ENCODE data around the gene STAB1.

Gene STAB1

GRCh38 chr3:52502808-52503350 is 7.7 kb downstream of the STAB1 start:
- no peak for DNase-seq (ENCODE audit: low read depth in 1 of 2, low spot score in 1 of 2)
- no peak overlapping the region for H3K27ac ChIP-seq (replicated peaks)
- TF ChIP-seq POLR2AphosphoS5 (IDR thresholded peaks at IDR 0.05; ENCODE audit: low read depth) (no peak), CTCF (IDR thresholded peaks at IDR 0.05; ENCODE audit: insufficient read depth, low read length) (no peak)
- no peak overlapping the region for H3K4me3 ChIP-seq (replicated peaks; ENCODE audit: insufficient read depth, low read length)
- no peaks in the 10 kb centered on the region for H3K27me3 ChIP-seq (ENCODE audit: insufficient read depth, poor library complexity, severe bottlenecking)

- H3K27ac ChIP-seq (replicated peaks), result no peak overlapping the region
- no peaks in the 10 kb centered on the region for H3K27me3 ChIP-seq (ENCODE audit: insufficient read depth, poor library complexity, severe bottlenecking)
- no peak for DNase-seq (ENCODE audit: low read depth in 1 of 2, low spot score in 1 of 2)
- no peak overlapping the region for H3K4me3 ChIP-seq (replicated peaks; ENCODE audit: insufficient read depth, low read length)
- TF ChIP-seq SPI1 (IDR thresholded peaks at IDR 0.05; ENCODE audit: borderline replicate concordance, low read depth) (no peak), POLR2AphosphoS5 (IDR thresholded peaks at IDR 0.05; ENCODE audit: low read depth) (no peak), CTCF (IDR thresholded peaks at IDR 0.05; ENCODE audit: insufficient read depth, low read length) (no peak), REST (IDR thresholded peaks at IDR 0.05; ENCODE audit: insufficient replicate concordance, low read depth) (no peak), GABPA (IDR thresholded peaks at IDR 0.05; ENCODE audit: low read depth) (no peak)
These were observed 8.8 kb downstream of the STAB1 start for GRCh38 chr3:52503788-52504424.

GRCh38 chr3:52504977-52505376 is 9.8 kb downstream of the STAB1 start:
- Histone ChIP-seq H3K27me3 (ENCODE audit: insufficient read depth, poor library complexity, severe bottlenecking) (no peaks in the 10 kb centered on the region), H3K27ac (replicated peaks) (no peak overlapping the region), H3K4me3 (replicated peaks; ENCODE audit: insufficient read depth, low read length) (no peak overlapping the region)
- no peak for DNase-seq (ENCODE audit: low read depth in 1 of 2, low spot score in 1 of 2)
- no peak for TF ChIP-seq REST (IDR thresholded peaks at IDR 0.05; ENCODE audit: insufficient replicate concordance, low read depth)
- no peak for TF ChIP-seq SPI1 (IDR thresholded peaks at IDR 0.05; ENCODE audit: borderline replicate concordance, low read depth)
- no peak for TF ChIP-seq POLR2AphosphoS5 (IDR thresholded peaks at IDR 0.05; ENCODE audit: low read depth)

GRCh38 chr3:52506266-52506966 is 11.3 kb downstream of the STAB1 start:
- no peak overlapping the region for H3K4me3 ChIP-seq (replicated peaks; ENCODE audit: insufficient read depth, low read length)
- DNase-seq (ENCODE audit: low read depth in 1 of 2, low spot score in 1 of 2), result no peak
- no peak for TF ChIP-seq SPI1 (IDR thresholded peaks at IDR 0.05; ENCODE audit: borderline replicate concordance, low read depth)
- no peak for TF ChIP-seq CTCF (IDR thresholded peaks at IDR 0.05; ENCODE audit: insufficient read depth, low read length)
- TF ChIP-seq POLR2AphosphoS5 (IDR thresholded peaks at IDR 0.05; ENCODE audit: low read depth), result no peak
- no peak for TF ChIP-seq REST (IDR thresholded peaks at IDR 0.05; ENCODE audit: insufficient replicate concordance, low read depth)
- TF ChIP-seq GABPA (IDR thresholded peaks at IDR 0.05; ENCODE audit: low read depth), result no peak
- no peak overlapping the region for H3K27ac ChIP-seq (replicated peaks)
- no peaks in the 10 kb centered on the region for H3K27me3 ChIP-seq (ENCODE audit: insufficient read depth, poor library complexity, severe bottlenecking)

Measured in HL-60 (cell line).